Smooth muscle cell (in vitro differentiated cells): ENCODE results near the gene PCA3. TPM values are rescaled to one million over a fixed set of nuclear protein-coding genes. Genes with fewer than 3 reads are reported as not detected.

ENCODE experiments used
- DNase-seq: peaks from one replicate; lab custom pipeline; 2025; ENCODE audit not compliant: unreplicated experiment; lab: John Stamatoyannopoulos, UW
- H2AFZ ChIP-seq: fragments of 200-600 bp; sonication (generic); 2 replicates; pipeline ENCODE4 v1.6.0; 2016; ENCODE audit warnings: antibody characterized with exemption, low read depth, mild to moderate bottlenecking
- H3F3A ChIP-seq: fragments of 200-600 bp; sonication (generic); 2 replicates; pipeline ENCODE4 v1.6.0; 2017; ENCODE audit warnings: antibody characterized with exemption, low read depth
- H3K27ac ChIP-seq: fragments of 200-600 bp; sonication (generic); 2 replicates; pipeline ENCODE4 v1.5.1; 2016; ENCODE audit warnings: low read depth, mild to moderate bottlenecking
- H3K27me3 ChIP-seq: fragments of 200-600 bp; sonication (generic); 2 replicates; pipeline ENCODE4 v1.6.1; 2016; ENCODE audit warnings: low read depth, mild to moderate bottlenecking
- H3K36me3 ChIP-seq: fragments of 200-600 bp; sonication (generic); 2 replicates; pipeline ENCODE4 v1.5.1; 2016; ENCODE audit warnings: low read depth
- H3K4me1 ChIP-seq: fragments of 200-600 bp; sonication (generic); 2 replicates; pipeline ENCODE4 v1.5.1; 2016; ENCODE audit warnings: low read depth
- H3K4me2 ChIP-seq: fragments of 200-600 bp; sonication (generic); 2 replicates; pipeline ENCODE4 v1.6.0; 2016; ENCODE audit warnings: mild to moderate bottlenecking
- H3K4me3 ChIP-seq: fragments of 200-600 bp; sonication (generic); 2 replicates; pipeline ENCODE4 v1.5.1; 2016; ENCODE audit warnings: mild to moderate bottlenecking
- H3K79me2 ChIP-seq: fragments of 200-600 bp; sonication (generic); 2 replicates; pipeline ENCODE4 v1.6.0; 2016; ENCODE audit warnings: low read depth, mild to moderate bottlenecking
- H3K9ac ChIP-seq: fragments of 200-600 bp; sonication (generic); 2 replicates; pipeline ENCODE4 v1.6.0; 2016; ENCODE audit warnings: low read depth
- H3K9me3 ChIP-seq: fragments of 200-600 bp; sonication (generic); replicated peaks from 2 replicates; pipeline ENCODE4 v1.5.1; 2016; ENCODE audit warnings: low read depth
- H4K20me1 ChIP-seq: fragments of 200-600 bp; sonication (generic); 2 replicates; pipeline ENCODE4 v1.6.0; 2016; ENCODE audit warnings: low read depth
- WGBS: methylation state at CpG from one replicate; pipeline ENCODE4 v1.1.7; 2016; ENCODE audit warnings: low lambda C conversion rate; 5-methylcytosine and 5-hydroxymethylcytosine counted together
- polyA plus RNA-seq: library from polyadenylated mRNA; unstranded; fragments of >200 nt; fragmentation: Nextera tagmentation; extraction: Ambion mirVana; gene quantifications from 2 replicates; pipeline ENCODE4 v1.2.1, GENCODE V29; 2016
- total RNA-seq: library from RNA; depleted of rRNA; stranded (reverse); fragments of >200 nt; gene quantifications from 2 replicates; pipeline ENCODE4 v1.2.3, GENCODE V29; 2014
- TF ChIP-seq, protein P1 (sequence below): fragments of 200-600 bp; sonication (generic); IDR thresholded peaks from 2 replicates; pipeline ENCODE4 v1.5.1; 2017; ENCODE audit warnings: borderline replicate concordance, mild to moderate bottlenecking, antibody characterized with exemption; ENCODE audit not compliant: insufficient read depth, poor library complexity, severe bottlenecking

The PCA3 gene
- total and polyA plus RNA-seq, 2 experiments from 2014 or later = 0.30 TPM; not detected in 1

DNA sequence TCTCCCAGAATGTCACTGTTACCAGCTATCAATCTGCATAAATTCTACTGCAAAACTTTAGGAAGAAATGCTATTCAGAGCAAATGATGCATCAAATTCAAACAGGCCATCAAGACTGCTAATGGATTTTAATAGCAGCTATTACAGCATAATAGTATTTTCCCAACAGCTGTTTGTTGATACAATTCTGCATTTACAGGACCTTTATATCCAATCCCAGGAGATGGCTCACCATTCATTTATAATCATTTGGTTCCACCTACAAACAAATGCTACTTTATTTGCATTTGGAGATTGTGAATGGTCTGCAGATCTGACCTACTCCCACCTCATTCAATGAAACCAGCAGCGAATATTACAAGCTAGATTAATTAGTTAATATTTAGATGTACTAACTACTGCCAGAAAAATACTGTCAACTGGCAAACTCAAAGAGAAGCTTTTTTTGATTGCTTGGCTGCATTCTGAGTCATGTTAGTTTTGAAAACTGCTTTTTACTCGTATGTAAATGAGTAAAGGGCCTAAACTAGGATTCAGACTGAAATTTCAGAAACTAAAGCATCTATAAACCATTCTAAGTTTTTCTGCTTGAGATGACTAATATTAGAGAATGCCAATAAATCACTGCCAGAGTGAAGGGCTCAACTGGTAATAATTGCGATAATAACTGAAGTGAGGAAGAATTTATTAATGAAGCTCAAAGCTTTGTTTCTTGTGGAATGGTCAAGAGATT, 7.1 kb upstream of the PCA3 start:
- Histone ChIP-seq H2AFZ (no peak overlapping the region), H3K27ac (no peak overlapping the region), H3K36me3 (no peaks in the 10 kb centered on the region), H4K20me1 (no peaks in the 10 kb centered on the region), H3K4me3 (no peak overlapping the region), H3K9me3 (no peaks in the 10 kb centered on the region), H3K9ac (no peak overlapping the region), H3K4me1 (no peaks in the 10 kb centered on the region), H3K27me3 (peaks cover 9% of the 10 kb centered on the region), H3K4me2 (no peak overlapping the region), H3K79me2 (no peaks in the 10 kb centered on the region), H3F3A (no peaks in the 10 kb centered on the region)
- WGBS = 94% methylated on average over 3 of the region's 3 CpGs
- no peak for DNase-seq
- TF ChIP-seq, protein P1, sequence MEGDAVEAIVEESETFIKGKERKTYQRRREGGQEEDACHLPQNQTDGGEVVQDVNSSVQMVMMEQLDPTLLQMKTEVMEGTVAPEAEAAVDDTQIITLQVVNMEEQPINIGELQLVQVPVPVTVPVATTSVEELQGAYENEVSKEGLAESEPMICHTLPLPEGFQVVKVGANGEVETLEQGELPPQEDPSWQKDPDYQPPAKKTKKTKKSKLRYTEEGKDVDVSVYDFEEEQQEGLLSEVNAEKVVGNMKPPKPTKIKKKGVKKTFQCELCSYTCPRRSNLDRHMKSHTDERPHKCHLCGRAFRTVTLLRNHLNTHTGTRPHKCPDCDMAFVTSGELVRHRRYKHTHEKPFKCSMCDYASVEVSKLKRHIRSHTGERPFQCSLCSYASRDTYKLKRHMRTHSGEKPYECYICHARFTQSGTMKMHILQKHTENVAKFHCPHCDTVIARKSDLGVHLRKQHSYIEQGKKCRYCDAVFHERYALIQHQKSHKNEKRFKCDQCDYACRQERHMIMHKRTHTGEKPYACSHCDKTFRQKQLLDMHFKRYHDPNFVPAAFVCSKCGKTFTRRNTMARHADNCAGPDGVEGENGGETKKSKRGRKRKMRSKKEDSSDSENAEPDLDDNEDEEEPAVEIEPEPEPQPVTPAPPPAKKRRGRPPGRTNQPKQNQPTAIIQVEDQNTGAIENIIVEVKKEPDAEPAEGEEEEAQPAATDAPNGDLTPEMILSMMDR = no peak

DNA sequence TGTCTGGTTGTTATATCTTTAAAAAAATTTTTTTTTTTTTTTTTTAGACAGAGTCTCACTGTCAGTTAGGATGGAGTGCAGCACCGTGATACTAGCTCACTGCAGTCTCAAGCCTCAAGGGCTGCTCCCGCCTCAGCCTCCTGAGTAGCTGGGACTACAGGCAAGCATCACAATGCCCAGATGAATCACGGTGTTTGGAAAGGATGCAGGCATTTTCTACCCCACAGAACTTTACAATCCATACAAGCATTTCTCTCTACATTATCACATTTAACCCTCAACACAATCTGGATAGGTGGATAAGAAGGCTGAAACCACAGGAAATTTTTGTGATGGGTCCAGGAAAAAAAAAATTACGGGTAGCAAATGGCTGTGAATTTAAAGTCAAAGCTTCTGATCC, 5.8 kb upstream of the PCA3 start:
- peaks cover 9% of the 10 kb centered on the region for H3K27me3 ChIP-seq
- no peaks in the 10 kb centered on the region for H3K9me3 ChIP-seq
- H3K9ac ChIP-seq = no peak overlapping the region
- H3K27ac ChIP-seq = no peak overlapping the region
- no peaks in the 10 kb centered on the region for H3K36me3 ChIP-seq
- TF ChIP-seq, protein P1 = no peak
- H3K4me3 ChIP-seq = no peak overlapping the region
- no peaks in the 10 kb centered on the region for H3K4me1 ChIP-seq
- DNase-seq = no peak
- H4K20me1 ChIP-seq = no peaks in the 10 kb centered on the region
- H3F3A ChIP-seq = no peaks in the 10 kb centered on the region
- no peak overlapping the region for H2AFZ ChIP-seq
- H3K79me2 ChIP-seq = no peaks in the 10 kb centered on the region
- no peak overlapping the region for H3K4me2 ChIP-seq
- WGBS = 62% methylated on average over 4 of the region's 4 CpGs

DNA sequence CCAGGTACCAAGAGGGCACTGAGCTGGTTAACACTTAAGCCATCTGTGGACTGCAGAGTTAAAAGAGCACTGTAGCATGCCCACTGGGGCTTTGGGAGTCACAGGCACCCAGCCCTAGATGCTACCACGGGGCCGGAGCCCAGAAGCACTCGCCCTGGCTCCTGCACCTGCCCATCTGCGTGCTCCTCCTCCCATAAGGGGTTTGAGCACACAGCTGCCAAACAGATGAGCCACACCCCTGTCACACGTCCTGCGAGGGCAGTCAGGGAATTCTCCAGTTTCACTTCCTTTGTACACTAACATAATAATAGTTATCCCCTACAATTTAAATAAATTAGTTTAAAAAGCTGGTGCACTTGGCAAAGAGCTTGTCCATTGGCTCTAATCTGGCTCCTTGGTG, 4.5 kb upstream of the PCA3 start:
- Histone ChIP-seq H3K27me3 (peaks cover 9% of the 10 kb centered on the region), H3K4me1 (no peaks in the 10 kb centered on the region), H3K9ac (no peak overlapping the region), H3F3A (no peaks in the 10 kb centered on the region), H3K4me2 (no peak overlapping the region), H3K79me2 (no peaks in the 10 kb centered on the region), H3K36me3 (no peaks in the 10 kb centered on the region), H4K20me1 (no peaks in the 10 kb centered on the region), H3K4me3 (no peak overlapping the region), H2AFZ (no peak overlapping the region), H3K27ac (no peak overlapping the region), H3K9me3 (no peaks in the 10 kb centered on the region)
- no peak for DNase-seq
- 70% methylated on average over 6 of the region's 6 CpGs for WGBS
- TF ChIP-seq, protein P1 = no peak

DNA sequence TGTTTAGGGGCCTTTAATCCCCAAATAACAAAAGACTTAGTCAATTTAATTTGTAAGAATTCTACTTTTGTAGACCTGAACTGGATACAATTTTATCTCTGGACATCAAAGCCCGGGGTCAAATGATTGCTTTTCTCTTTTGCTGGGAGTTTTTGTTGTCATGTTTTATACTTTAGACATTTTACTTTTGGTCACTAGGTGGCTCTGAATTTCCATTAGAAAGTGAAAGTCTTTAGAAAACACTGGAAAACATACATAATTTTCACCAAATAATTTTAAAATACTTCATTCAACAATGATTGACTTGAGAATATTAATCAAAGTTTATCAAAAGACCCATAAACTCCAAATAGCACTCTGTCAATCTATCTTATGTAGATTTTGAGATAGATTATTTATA, 2.8 kb upstream of the PCA3 start:
- no peaks in the 10 kb centered on the region for H3K79me2 ChIP-seq
- H3K9me3 ChIP-seq = no peaks in the 10 kb centered on the region
- H3F3A ChIP-seq = no peaks in the 10 kb centered on the region
- H3K4me1 ChIP-seq = no peaks in the 10 kb centered on the region
- WGBS = 53% methylated on average over 1 of the region's 1 CpG
- H3K27me3 ChIP-seq = peaks cover 9% of the 10 kb centered on the region
- TF ChIP-seq, protein P1 = peak; percentile 46
- no peak overlapping the region for H3K4me3 ChIP-seq
- H3K9ac ChIP-seq = no peak overlapping the region
- H3K27ac ChIP-seq = no peak overlapping the region
- no peak overlapping the region for H3K4me2 ChIP-seq
- no peak for DNase-seq
- H3K36me3 ChIP-seq = no peaks in the 10 kb centered on the region
- H2AFZ ChIP-seq = no peak overlapping the region
- no peaks in the 10 kb centered on the region for H4K20me1 ChIP-seq
